Esophagus mucosa (tissue), 1 donor: Measurements from ENCODE around the gene SPACA4. TPM values are rescaled to one million over a fixed set of nuclear protein-coding genes. Genes with fewer than 3 reads are reported as not detected.
A peak's percentile ranks its signal among the peaks of the same experiment; 100 is the strongest.

Experiments
- ATAC-seq: fragments of 200-7000 bp; cut with Tn5 transposase; one replicate; pipeline ENCODE4 v1.9.1; 2020
- total RNA-seq: library from RNA; stranded (reverse); gene quantifications from one replicate; pipeline ENCODE4 v1.2.4, GENCODE V29; 2023
- donor health status: DM: yes; HTN: yes; CAD: no.

The SPACA4 gene
- total RNA-seq, 1 donor from 2014 or later: 0.64 TPM

DNA sequence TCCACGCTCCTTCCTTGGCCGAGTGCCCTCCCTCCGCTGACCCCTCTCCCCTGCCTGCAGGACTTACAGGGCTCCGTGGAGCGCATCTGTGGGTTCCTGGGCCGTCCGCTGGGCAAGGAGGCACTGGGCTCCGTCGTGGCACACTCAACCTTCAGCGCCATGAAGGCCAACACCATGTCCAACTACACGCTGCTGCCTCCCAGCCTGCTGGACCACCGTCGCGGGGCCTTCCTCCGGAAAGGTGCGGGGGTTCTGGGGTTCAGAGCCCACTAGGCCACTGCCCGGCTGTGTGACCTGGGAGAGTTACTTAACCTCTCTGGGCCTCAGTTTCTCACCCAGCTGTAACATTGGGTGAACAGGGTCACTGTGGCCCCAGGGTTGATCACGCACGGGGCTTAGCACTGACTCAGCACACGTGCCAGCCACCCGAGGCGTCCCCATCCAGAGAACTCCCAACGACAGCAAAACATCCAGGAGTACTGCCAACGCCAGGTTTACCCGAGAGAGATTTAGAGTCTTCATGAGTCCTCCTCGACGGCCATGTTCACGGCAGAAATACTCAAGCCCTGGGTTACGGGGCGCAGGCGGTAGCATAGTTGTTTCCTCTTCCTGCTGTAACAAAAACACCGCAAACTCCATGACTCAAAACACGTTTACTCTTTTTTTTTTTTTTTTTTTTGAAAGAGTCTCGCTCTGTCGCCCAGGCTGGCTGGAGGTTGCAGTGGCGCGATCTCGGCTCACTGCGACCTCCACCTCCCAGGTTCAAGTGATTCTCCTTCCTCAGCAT, 9.7 kb upstream of the SPACA4 start:
- peak; percentile 20 for ATAC-seq

- peak; percentile 1 for ATAC-seq
These were observed 7.4 kb upstream of the SPACA4 start for GRCh38 chr19:48598996-48599700.

- no peak for ATAC-seq
These were observed 5.7 kb upstream of the SPACA4 start for GRCh38 chr19:48600679-48601417.

DNA sequence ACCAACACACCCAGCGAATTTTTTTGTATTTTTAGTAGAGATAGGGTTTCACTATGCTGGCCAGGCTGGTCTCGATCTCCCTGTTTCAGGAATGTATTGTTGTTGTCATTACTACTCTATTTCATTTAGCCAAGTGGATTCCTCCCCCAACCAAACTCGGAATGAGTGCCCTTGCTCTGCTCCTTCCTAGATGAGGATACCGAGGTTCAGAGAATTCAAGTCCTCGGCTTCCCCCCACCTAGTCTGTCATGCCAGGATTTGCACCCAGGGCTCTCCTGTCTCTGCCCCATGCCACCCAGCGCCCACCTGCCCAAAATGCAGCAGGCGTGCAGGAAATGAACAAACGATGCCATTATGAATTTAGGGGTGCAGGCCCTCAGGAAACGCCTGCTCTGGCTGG, 3.5 kb upstream of the SPACA4 start:
- ATAC-seq: no peak

GRCh38 chr19:48603449-48603848, 3.1 kb upstream of the SPACA4 start:
- no peak for ATAC-seq

DNA sequence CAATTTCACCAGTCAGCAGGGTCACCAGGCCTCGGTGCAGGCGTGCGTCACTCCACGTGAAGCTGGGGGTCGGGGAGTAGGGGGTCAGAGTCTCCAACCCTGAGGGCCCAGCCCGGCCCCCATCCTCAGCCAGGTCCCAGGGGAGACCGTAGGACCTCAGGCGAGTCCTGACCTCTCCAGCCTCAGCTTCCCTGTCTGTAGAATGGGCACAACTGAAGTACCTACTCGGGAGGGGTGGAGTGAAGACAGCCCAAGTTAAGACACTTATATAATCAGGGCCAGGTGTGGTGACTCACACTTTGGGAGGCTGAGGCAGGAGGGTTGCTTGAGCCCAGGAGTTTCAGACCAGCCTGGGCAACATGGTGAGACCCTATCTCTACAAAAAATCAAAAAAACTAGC, 2.7 kb upstream of the SPACA4 start:
- ATAC-seq: peak; percentile 5

GRCh38 chr19:48607359-48607755, 815 bp downstream of the SPACA4 start:
- peak; percentile 1 for ATAC-seq

- ATAC-seq: peak; percentile 31
These were observed 2.3 kb downstream of the SPACA4 start for GRCh38 chr19:48608798-48609263.

DNA sequence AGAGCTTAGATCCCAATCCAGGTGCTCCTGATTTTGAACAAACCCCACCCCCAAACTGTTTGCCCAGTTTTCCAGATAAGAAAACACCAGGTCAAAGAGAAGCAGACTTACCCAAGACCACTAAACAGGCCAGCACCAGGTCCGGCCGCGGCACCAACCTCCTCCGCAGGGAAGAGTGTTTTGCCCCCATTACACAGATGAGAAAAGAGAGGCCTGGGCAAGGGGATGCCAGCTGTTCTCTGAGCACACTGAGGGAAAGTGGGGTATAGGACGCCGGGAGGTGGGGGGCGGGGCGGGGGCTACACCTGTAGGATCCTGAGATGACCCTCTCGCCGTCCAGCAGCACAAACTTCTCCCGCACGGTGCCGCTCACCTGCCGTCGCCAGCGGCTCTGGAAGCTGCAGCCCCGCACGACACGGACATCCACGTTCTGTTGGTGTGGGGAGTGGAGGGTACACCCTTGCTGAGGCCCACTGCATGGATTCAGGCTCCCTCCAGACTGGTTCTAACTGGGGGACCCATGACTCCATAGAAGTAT, 3.1 kb downstream of the SPACA4 start:
- no peak for ATAC-seq

- no peak for ATAC-seq
These were observed 5.3 kb downstream of the SPACA4 start for GRCh38 chr19:48611872-48612271.

DNA sequence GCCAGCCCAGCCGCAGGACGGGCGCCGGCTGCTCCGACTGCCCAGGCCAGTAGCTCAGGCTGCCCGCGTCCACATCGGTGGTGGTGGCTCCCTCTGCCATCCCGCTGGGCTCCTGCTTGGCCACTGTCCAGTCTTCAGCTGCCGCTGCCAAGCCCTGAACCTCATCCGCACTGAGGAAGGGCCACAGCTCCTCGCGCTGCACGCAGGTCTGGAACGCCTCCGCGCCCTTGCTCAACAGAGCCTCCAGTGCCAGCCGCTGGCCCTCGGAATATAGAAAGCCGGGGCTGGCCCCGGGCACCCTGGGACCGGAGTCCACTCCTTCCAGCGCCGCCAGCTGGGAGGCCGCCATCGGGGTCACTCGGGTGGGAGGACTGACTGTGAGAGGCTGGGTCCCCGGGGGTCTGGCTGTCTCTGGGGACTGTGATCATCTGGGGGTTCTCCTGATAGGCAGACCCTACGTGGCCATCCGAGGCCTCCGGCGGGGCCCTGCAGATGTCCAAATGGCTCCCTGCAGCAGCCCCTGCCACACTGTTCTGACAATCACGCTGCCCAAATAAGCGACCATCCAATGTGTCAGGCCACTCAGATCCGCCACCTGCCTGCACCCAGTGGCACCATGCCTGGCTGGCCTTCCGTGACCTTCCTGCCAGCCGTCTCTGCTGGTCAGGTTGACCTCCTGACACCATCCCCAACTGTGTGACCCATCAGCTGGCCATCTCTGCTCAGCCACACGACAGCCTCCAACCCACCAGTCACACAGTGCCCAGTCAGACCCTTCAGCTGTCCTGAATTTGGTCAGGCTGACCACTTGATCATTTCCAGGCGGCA, 6.7 kb downstream of the SPACA4 start:
- no peak for ATAC-seq

GRCh38 chr19:48613852-48614435, 7.4 kb downstream of the SPACA4 start:
- no peak for ATAC-seq

GRCh38 chr19:48614436-48615230, 8.1 kb downstream of the SPACA4 start, which contains the start of gene FAM83E:
FAM83E (minus strand) TSS chr19:48615076; CDS start chr19:48613372, 1,704 bp downstream.
- ATAC-seq: peak; percentile 65

DNA sequence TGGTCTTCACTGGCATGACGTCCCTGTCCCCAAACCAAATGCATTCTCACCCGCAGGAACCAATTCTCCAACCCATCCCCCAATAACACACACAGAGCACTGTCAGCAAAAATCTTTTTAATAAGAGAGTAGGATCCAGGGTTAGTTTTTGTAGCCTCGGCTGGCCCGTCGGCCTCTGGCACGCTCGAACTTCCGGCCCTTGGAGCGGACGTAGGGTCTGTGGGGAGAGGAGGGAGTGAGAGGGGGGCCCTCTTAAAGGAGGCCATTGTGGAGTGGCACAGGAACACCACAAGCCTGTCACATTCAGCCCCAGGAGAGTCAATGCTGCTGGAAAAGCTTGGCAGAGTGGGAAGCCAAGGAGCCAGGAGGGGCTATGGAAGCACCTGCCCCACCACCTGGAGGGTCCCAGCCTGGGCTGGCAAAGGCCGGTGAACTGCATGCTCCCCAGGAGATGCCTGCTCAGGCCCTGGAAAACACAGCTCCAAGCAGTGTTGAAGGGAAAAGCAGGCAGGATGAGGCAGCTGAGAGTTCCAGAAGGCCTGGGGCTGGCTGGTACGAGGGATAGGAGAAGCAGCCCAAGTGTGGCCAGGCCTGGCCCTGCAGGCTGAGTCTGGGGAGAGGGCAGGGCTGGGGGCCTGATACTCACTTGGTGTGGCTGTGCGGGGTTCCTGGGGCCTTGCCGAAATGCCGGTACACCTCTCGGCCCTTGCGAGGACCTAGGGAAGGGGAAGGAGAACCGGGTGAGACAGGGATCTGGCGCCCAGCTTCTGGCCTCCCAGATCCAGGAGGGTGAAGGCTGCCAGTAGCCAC, 8.9 kb downstream of the SPACA4 start:
- ATAC-seq: no peak

DNA sequence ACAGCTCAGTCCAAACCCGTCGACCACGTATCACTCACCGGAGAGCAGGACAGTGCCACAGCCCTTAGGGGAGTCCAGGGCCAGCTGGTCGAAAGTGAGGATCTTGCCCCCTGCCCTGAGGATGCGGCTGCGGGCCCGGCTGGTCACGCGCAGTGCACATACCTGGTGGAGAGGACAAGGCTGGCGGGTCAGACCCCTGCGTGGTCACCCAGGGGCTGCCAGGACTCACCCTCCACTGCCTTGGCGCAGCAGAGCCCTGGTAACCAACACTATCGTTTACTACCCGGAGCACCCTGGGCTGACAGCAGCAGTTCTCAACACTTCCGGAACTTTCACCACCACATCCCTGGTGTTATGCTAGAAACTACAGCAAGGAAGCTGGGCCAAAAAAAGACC, 9.5 kb downstream of the SPACA4 start:
- no peak for ATAC-seq

DNA sequence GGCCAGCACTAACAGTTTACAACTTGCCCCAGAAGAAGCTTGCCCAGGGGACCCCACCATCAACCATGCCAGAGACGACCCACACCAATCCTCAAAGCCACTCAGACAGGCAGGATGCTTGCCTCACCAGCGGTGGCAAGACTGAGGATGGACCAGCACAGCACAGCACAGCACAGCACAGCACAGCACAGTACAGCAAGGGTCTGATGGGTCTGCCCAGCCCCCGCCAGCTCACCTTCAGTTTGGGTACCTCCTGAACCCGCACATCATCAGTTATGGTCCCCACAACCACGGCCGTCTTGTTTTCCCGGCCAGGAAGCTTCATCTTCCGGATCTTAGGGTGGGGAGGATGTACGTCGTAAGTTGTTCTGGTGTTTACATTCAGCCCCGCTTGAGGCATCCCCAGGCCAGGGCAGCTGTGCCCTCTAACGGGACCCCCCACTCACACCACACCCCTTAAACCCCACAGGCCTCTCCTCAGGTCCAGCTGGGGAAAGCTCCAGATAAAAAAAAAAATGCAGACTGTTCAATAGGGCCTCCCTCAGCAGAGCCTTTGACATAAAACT, 10.0 kb downstream of the SPACA4 start:
- ATAC-seq: no peak

GRCh38 chr19:48617146-48617937, 10.8 kb downstream of the SPACA4 start:
- ATAC-seq: peak; percentile 0

DNA sequence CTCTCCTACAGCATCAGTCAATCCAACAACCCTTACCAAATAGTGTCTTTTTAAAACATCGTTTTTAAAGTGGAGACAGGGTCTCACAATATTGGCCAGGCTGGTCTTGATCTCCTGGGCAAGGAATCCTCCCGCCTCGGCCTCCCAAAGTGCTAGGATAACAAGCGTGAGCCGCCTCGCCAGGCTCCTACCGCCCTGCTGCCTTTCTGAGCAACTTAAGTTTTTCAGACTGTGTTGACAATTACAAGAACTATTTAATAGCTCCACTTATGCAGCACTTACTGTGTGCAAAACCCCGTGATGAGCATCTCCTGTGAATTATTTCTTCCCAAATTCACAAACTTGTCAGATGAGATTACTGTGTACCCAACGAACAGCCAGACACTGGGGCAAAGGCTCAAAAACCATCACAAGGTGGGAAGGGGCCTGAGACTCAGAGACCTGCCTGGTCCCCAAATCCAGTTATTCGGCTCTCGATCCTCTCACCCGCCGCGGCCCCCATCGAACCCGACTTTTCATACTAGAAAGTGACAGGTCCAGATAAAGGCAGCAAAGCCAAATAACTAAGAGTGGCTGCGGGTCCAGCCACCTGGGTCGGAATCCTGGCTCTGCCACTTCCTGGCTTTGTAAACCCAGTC, 11.9 kb downstream of the SPACA4 start:
- no peak for ATAC-seq
